Measurements from ENCODE around the gene FLNC.

FLNC gene

GRCh38 chr7:128841171-128841690 is 11.0 kb downstream of the FLNC start:
- TF ChIP-seq, protein P1, sequence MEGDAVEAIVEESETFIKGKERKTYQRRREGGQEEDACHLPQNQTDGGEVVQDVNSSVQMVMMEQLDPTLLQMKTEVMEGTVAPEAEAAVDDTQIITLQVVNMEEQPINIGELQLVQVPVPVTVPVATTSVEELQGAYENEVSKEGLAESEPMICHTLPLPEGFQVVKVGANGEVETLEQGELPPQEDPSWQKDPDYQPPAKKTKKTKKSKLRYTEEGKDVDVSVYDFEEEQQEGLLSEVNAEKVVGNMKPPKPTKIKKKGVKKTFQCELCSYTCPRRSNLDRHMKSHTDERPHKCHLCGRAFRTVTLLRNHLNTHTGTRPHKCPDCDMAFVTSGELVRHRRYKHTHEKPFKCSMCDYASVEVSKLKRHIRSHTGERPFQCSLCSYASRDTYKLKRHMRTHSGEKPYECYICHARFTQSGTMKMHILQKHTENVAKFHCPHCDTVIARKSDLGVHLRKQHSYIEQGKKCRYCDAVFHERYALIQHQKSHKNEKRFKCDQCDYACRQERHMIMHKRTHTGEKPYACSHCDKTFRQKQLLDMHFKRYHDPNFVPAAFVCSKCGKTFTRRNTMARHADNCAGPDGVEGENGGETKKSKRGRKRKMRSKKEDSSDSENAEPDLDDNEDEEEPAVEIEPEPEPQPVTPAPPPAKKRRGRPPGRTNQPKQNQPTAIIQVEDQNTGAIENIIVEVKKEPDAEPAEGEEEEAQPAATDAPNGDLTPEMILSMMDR (IDR thresholded peaks at IDR 0.05; ENCODE audit: insufficient read depth, missing control alignments) = no peak
- no peak for DNase-seq (ENCODE audit: insufficient read length, low spot score)
- no peak for FAIRE-seq

- DNase-seq (ENCODE audit: insufficient read length, low spot score) (peak; percentile 75), FAIRE-seq (no peak)
- TF ChIP-seq, protein P1 (IDR thresholded peaks at IDR 0.05; ENCODE audit: insufficient read depth, missing control alignments) = peak; percentile 47
Measured at GRCh38 chr7:128841921-128842673, 11.9 kb downstream of the FLNC start.

- no peak for FAIRE-seq
- TF ChIP-seq, protein P1 (IDR thresholded peaks at IDR 0.05; ENCODE audit: insufficient read depth, missing control alignments) = no peak
- DNase-seq (ENCODE audit: insufficient read length, low spot score) = no peak
Measured at GRCh38 chr7:128842674-128843641, 12.8 kb downstream of the FLNC start.

DNA sequence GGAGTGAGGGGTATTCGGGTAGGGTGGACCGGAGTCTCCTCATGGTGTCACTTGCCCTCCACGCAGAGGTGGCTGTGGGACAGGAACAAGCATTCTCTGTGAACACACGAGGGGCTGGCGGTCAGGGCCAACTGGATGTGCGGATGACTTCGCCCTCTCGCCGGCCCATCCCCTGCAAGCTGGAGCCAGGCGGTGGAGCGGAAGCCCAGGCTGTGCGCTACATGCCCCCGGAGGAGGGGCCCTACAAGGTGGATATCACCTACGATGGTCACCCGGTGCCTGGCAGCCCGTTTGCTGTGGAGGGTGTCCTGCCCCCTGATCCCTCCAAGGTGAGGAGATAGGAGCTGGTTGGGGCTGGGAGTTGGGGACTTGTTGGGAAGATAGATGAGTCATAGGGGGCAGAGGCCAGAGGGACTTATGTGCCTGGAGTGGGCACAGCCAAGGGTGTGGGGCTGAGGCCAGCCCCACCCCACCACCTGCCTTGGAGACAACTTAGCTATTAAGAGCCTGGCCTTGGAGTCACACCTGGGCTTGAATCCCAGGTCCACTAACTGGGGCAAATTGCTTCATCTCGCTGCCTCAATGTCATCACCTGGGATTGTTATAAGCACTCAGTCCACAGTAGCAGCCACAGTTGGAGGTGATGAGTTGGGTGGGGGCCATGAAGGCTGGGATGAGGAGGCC is 13.9 kb downstream of the FLNC start:
- TF ChIP-seq, protein P1 (IDR thresholded peaks at IDR 0.05; ENCODE audit: insufficient read depth, missing control alignments) = no peak
- DNase-seq (ENCODE audit: insufficient read length, low spot score) (no peak), FAIRE-seq (no peak)

GRCh38 chr7:128844777-128845311 is 14.6 kb downstream of the FLNC start:
- TF ChIP-seq, protein P1 (IDR thresholded peaks at IDR 0.05; ENCODE audit: insufficient read depth, missing control alignments) = no peak
- no peak for DNase-seq (ENCODE audit: insufficient read length, low spot score)
- FAIRE-seq = no peak

DNA sequence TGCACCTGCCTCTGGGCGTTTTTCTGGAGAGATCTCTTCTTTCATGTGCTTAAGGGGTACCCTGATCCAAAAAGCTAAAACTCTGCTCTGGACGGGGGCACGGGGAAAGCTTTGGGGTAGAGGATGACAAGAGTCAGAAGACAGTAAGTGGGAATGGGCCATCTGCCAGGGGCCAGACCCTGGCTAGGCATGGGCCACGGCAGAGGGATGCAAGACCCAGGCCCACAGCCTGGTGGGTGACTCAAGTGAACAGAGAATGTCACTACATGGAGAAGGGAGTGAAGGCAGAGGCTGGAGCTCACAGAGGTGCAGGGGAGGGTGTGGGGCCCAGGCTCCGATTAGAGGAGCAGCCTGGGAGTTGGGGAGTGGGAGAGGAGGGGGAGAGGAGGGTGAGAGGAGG is 15.3 kb downstream of the FLNC start:
- TF ChIP-seq, protein P1 (IDR thresholded peaks at IDR 0.05; ENCODE audit: insufficient read depth, missing control alignments) = no peak
- FAIRE-seq (no peak), DNase-seq (ENCODE audit: insufficient read length, low spot score) (no peak)

Data from D721Med (cell line).